Activated T-helper 1 cell treated with anti-CD3 and anti-CD28 coated beads, Interleukin-12 subunit alpha, Interleukin-12 subunit beta, Interleukin-2, Interleukin-4 antibody, amounts not matched to agents 30 ng/mL and 10 ng/mL and 1 ng/mL, durations not matched to agents 14 hours and 24 hours and 36 hours (primary cell): ENCODE measurements around the gene RABEP1. TPM values are rescaled to one million over a fixed set of nuclear protein-coding genes. Genes with fewer than 3 reads are reported as not detected.

Experiments
- DNase-seq: peaks from one replicate; pipeline ENCODE4 v3.0.0; 2021; ENCODE audit warnings: low spot score
- H3K27ac Mint-ChIP-seq: one replicate; pipeline ENCODE4 v1.8.0; 2021; ENCODE audit warnings: mild to moderate bottlenecking, mixed read lengths
- H3K27me3 Mint-ChIP-seq: one replicate; pipeline ENCODE4 v1.8.0; 2022; ENCODE audit warnings: mild to moderate bottlenecking, moderate library complexity, mixed read lengths; ENCODE audit not compliant: insufficient read depth
- H3K36me3 Mint-ChIP-seq: one replicate; pipeline ENCODE4 v1.8.0; 2021; ENCODE audit warnings: low read depth, mixed read lengths
- H3K4me1 Mint-ChIP-seq: one replicate; pipeline ENCODE4 v1.8.0; 2021; ENCODE audit warnings: low read depth, mixed read lengths
- H3K4me3 Mint-ChIP-seq: one replicate; pipeline ENCODE4 v1.8.0; 2021; ENCODE audit warnings: mild to moderate bottlenecking, moderate library complexity, mixed read lengths
- H3K9me3 Mint-ChIP-seq: one replicate; pipeline ENCODE4 v1.8.0; 2021; ENCODE audit warnings: mixed read lengths
- intact Hi-C: fragments of 100-400 bp; cut with micrococcal nuclease; formaldehyde crosslinking; loops from one replicate; pipeline ENCODE4 v1.15.1; 2024
- total RNA-seq: library from RNA; stranded (reverse); gene quantifications from 2 replicates; pipeline ENCODE4 v1.2.3, GENCODE V29; 2022

Gene RABEP1
- total RNA-seq, 1 donor from 2014 or later, result 50.2 TPM

- peaks cover 34% of the 10 kb centered on the region for H3K4me1 Mint-ChIP-seq
- no peak overlapping the region for H3K4me3 Mint-ChIP-seq
- no peak overlapping the region for H3K27ac Mint-ChIP-seq
- H3K36me3 Mint-ChIP-seq, result peaks cover 18% of the 10 kb centered on the region
- no peaks in the 10 kb centered on the region for H3K27me3 Mint-ChIP-seq
- intact Hi-C loops, result no loop called here
- H3K9me3 Mint-ChIP-seq, result no peaks in the 10 kb centered on the region
- DNase-seq, result no peak
Measured at GRCh38 chr17:5286846-5287245, 4.8 kb downstream of the RABEP1 start.

GRCh38 chr17:5291683-5292350 lies 9.7 kb downstream of the RABEP1 start:
- Mint-ChIP-seq H3K36me3 (peaks cover 9% of the 10 kb centered on the region), H3K4me3 (no peak overlapping the region), H3K27ac (no peak overlapping the region), H3K27me3 (no peaks in the 10 kb centered on the region), H3K4me1 (peaks cover 12% of the 10 kb centered on the region), H3K9me3 (no peaks in the 10 kb centered on the region)
- no peak for DNase-seq
- intact Hi-C loops, result no loop called here

GRCh38 chr17:5297245-5297644 lies 15.2 kb downstream of the RABEP1 start:
- intact Hi-C loops, result no loop called here
- H3K4me1 Mint-ChIP-seq, result peaks cover 9% of the 10 kb centered on the region

GRCh38 chr17:5299383-5299782 lies 17.3 kb downstream of the RABEP1 start:
- Mint-ChIP-seq H3K27me3 (no peaks in the 10 kb centered on the region), H3K4me3 (no peak overlapping the region), H3K27ac (no peak overlapping the region), H3K9me3 (no peaks in the 10 kb centered on the region), H3K4me1 (peaks cover 9% of the 10 kb centered on the region), H3K36me3 (peaks cover 9% of the 10 kb centered on the region)
- DNase-seq, result no peak
- intact Hi-C loops, result no loop called here

More at GRCh38 chr17:5297245-5297644, 15.2 kb downstream of the RABEP1 start:
- Mint-ChIP-seq H3K36me3 (peaks cover 9% of the 10 kb centered on the region), H3K27me3 (no peaks in the 10 kb centered on the region), H3K9me3 (no peaks in the 10 kb centered on the region), H3K4me3 (no peak overlapping the region), H3K27ac (no peak overlapping the region)
- no peak for DNase-seq

GRCh38 chr17:5304636-5305035 lies 22.6 kb downstream of the RABEP1 start:
- no peak overlapping the region for H3K4me3 Mint-ChIP-seq
- H3K4me1 Mint-ChIP-seq, result peaks cover 21% of the 10 kb centered on the region
- intact Hi-C loops, result no loop called here
- no peaks in the 10 kb centered on the region for H3K27me3 Mint-ChIP-seq
- H3K27ac Mint-ChIP-seq, result no peak overlapping the region
- H3K9me3 Mint-ChIP-seq, result no peaks in the 10 kb centered on the region
- H3K36me3 Mint-ChIP-seq, result peaks cover 4% of the 10 kb centered on the region
- no peak for DNase-seq

- H3K27me3 Mint-ChIP-seq, result no peaks in the 10 kb centered on the region
- no peak overlapping the region for H3K4me3 Mint-ChIP-seq
- no peak for DNase-seq
- H3K36me3 Mint-ChIP-seq, result peaks cover 16% of the 10 kb centered on the region
- intact Hi-C loops, result no loop called here
- H3K4me1 Mint-ChIP-seq, result peaks cover 16% of the 10 kb centered on the region
- no peak overlapping the region for H3K27ac Mint-ChIP-seq
- no peaks in the 10 kb centered on the region for H3K9me3 Mint-ChIP-seq
Measured at GRCh38 chr17:5309851-5310250, 27.8 kb downstream of the RABEP1 start.

- no peak for DNase-seq
- intact Hi-C loops, result no loop called here
- peaks cover 8% of the 10 kb centered on the region for H3K4me1 Mint-ChIP-seq
- no peak overlapping the region for H3K4me3 Mint-ChIP-seq
- H3K9me3 Mint-ChIP-seq, result peaks cover 6% of the 10 kb centered on the region
- H3K36me3 Mint-ChIP-seq, result peaks cover 11% of the 10 kb centered on the region
- no peak overlapping the region for H3K27ac Mint-ChIP-seq
- no peaks in the 10 kb centered on the region for H3K27me3 Mint-ChIP-seq
Measured at GRCh38 chr17:5325851-5326250, 43.8 kb downstream of the RABEP1 start.

GRCh38 chr17:5329784-5330557 lies 47.9 kb downstream of the RABEP1 start:
- no peaks in the 10 kb centered on the region for H3K9me3 Mint-ChIP-seq
- H3K4me1 Mint-ChIP-seq, result peaks cover 14% of the 10 kb centered on the region
- H3K27ac Mint-ChIP-seq, result peak overlapping the region; percentile 55
- no peak for DNase-seq
- intact Hi-C loops, result loop anchor here (10.0 kb wide), 1 partner anchor 85 kb away; no protein-coding TSS in a partner anchor
- no peak overlapping the region for H3K4me3 Mint-ChIP-seq
- peaks cover 17% of the 10 kb centered on the region for H3K36me3 Mint-ChIP-seq
- no peaks in the 10 kb centered on the region for H3K27me3 Mint-ChIP-seq

GRCh38 chr17:5330981-5331380 lies 48.9 kb downstream of the RABEP1 start:
- Mint-ChIP-seq H3K4me1 (peaks cover 14% of the 10 kb centered on the region), H3K27me3 (no peaks in the 10 kb centered on the region), H3K9me3 (no peaks in the 10 kb centered on the region), H3K4me3 (no peak overlapping the region), H3K27ac (no peak overlapping the region), H3K36me3 (peaks cover 23% of the 10 kb centered on the region)
- intact Hi-C loops, result loop anchor here (10.0 kb wide), 1 partner anchor 86 kb away; no protein-coding TSS in a partner anchor
- no peak for DNase-seq

GRCh38 chr17:5331506-5331905 lies 49.4 kb downstream of the RABEP1 start:
- Mint-ChIP-seq H3K4me3 (no peak overlapping the region), H3K27ac (no peak overlapping the region), H3K36me3 (peaks cover 23% of the 10 kb centered on the region), H3K9me3 (no peaks in the 10 kb centered on the region), H3K27me3 (no peaks in the 10 kb centered on the region), H3K4me1 (peaks cover 14% of the 10 kb centered on the region)
- DNase-seq, result no peak
- intact Hi-C loops, result loop anchor here (10.0 kb wide), 1 partner anchor 87 kb away; no protein-coding TSS in a partner anchor

GRCh38 chr17:5344914-5345313 lies 62.8 kb downstream of the RABEP1 start:
- H3K36me3 Mint-ChIP-seq, result peaks cover 13% of the 10 kb centered on the region
- no peak overlapping the region for H3K4me3 Mint-ChIP-seq
- DNase-seq, result no peak
- no peak overlapping the region for H3K27ac Mint-ChIP-seq
- no peaks in the 10 kb centered on the region for H3K9me3 Mint-ChIP-seq
- H3K27me3 Mint-ChIP-seq, result no peaks in the 10 kb centered on the region
- intact Hi-C loops, result no loop called here
- no peaks in the 10 kb centered on the region for H3K4me1 Mint-ChIP-seq

GRCh38 chr17:5352681-5353289 lies 70.7 kb downstream of the RABEP1 start:
- Mint-ChIP-seq H3K27ac (no peak overlapping the region), H3K4me1 (no peaks in the 10 kb centered on the region), H3K36me3 (peaks cover 30% of the 10 kb centered on the region), H3K4me3 (no peak overlapping the region), H3K27me3 (no peaks in the 10 kb centered on the region), H3K9me3 (no peaks in the 10 kb centered on the region)
- DNase-seq, result no peak
- intact Hi-C loops, result no loop called here

GRCh38 chr17:5354310-5354709 lies 72.2 kb downstream of the RABEP1 start:
- DNase-seq, result no peak
- intact Hi-C loops, result no loop called here
- H3K27me3 Mint-ChIP-seq, result no peaks in the 10 kb centered on the region
- peaks cover 24% of the 10 kb centered on the region for H3K36me3 Mint-ChIP-seq
- no peaks in the 10 kb centered on the region for H3K9me3 Mint-ChIP-seq
- H3K4me1 Mint-ChIP-seq, result no peaks in the 10 kb centered on the region
- no peak overlapping the region for H3K4me3 Mint-ChIP-seq
- no peak overlapping the region for H3K27ac Mint-ChIP-seq
